GM20000 (cell line): Measurements from ENCODE around the gene LRCOL1.

ENCODE experiments used
- DNase-seq: peaks from one replicate; pipeline ENCODE4 v3.0.0; 2012; ENCODE audit warnings: low spot score
- CTCF ChIP-seq: IDR thresholded peaks from 2 replicates; pipeline ENCODE4 v1.5.1; 2012; ENCODE audit warnings: mild to moderate bottlenecking, control low read depth; ENCODE audit errors: extremely low read depth, missing control alignments

The LRCOL1 gene

GRCh38 chr12:132596016-132596415, 14.4 kb downstream of the LRCOL1 start:
- TF ChIP-seq CTCF, result no peak

DNA sequence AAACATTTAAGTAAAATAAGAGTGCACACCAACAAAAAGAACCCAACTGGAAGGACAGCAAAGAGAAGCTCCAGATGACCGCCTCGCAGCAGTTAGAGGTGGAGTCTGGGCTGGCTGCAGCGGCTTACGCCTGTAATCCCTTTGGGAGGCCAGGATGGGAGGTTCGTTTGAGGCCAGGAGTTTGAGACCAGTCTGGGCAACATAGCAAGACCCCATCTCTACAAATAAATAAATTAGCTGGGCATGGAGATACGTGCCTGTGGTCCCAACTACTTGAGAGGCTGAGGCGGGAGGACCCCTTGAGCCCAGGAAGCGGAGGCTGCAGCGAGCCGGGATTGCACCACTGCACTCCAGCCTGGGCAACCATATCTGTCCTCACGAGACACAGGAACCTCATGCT, 15.2 kb downstream of the LRCOL1 start:
- TF ChIP-seq CTCF, result no peak
- no peak for DNase-seq

More at GRCh38 chr12:132596016-132596415, 14.4 kb downstream of the LRCOL1 start:
- DNase-seq, result no peak

- TF ChIP-seq CTCF, result no peak
Observed at GRCh38 chr12:132593938-132594358, 16.4 kb downstream of the LRCOL1 start.

DNA sequence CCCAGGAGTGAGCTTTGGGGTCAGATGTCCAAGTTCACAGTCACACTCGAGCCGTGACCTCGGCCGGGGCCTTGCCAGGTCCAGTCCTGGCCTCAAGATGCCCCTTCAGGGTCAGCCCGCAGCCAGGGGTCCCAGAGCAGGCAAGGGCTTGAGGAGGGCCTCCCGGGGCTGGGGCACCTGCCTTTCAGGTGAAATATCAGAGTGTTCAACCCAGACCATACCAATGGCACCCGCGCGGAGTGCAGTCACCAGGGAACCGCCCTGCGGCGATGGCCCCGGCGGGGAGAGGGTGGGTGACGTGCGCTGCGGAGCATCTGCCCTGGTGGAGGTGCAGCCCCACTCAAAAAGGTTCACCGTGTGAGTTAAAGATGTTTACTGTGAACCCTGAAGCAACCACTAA, 16.9 kb downstream of the LRCOL1 start:
- TF ChIP-seq CTCF, result no peak

More at GRCh38 chr12:132593938-132594358, 16.4 kb downstream of the LRCOL1 start:
- DNase-seq, result peak; percentile 79

GRCh38 chr12:132593071-132593470, 17.3 kb downstream of the LRCOL1 start:
- no peak for TF ChIP-seq CTCF
- no peak for DNase-seq

More for the DNA sequence above, 16.9 kb downstream of the LRCOL1 start:
- no peak for DNase-seq

DNA sequence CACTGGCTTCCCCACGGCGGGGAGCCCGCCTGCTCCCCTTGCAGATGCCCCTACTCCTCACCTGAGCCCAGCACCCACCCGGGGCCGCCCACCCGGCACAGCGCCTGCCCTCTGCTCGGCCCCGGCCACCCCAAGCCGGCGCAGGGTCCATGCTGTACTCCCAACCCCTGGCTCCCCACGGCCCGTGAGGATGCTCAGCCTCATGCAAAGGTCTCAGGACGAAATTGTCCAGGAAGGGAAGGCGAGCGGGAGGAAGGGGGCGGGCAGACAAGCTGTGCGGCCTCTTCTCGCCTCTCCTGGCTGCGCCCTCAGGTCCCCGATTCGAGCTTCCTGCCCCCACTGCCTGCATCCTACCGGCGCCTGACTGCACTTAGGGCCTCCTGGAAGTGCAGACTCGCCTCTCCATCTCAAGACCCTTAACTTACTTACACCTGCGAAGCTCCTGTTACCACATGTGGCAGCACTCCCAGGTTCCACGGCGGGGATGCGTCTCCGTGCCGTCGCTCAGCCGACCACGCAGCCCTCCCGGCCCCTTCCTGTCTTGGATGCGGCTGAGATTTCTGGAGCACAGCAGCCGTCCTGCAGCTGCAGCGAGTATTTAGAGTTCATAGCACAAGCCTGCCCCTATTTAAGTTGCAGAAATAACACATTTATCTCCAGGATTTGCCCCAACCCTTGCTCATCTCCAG, 18.0 kb downstream of the LRCOL1 start:
- no peak for DNase-seq
- TF ChIP-seq CTCF, result no peak

- no peak for DNase-seq
- no peak for TF ChIP-seq CTCF
Observed at GRCh38 chr12:132591107-132591935, 19.1 kb downstream of the LRCOL1 start.
